ENCODE data around the gene PLCB1.

The PLCB1 gene

GRCh38 chr20:8780915-8781314, 648.8 kb downstream of the PLCB1 start:
- no peak for TF ChIP-seq TAF1 (IDR thresholded peaks at IDR 0.05; ENCODE audit: borderline replicate concordance, insufficient read depth, low read length)

GRCh38 chr20:8782804-8783203, 650.7 kb downstream of the PLCB1 start:
- TF ChIP-seq POLR2AphosphoS5 (IDR thresholded peaks at IDR 0.05; ENCODE audit: low read depth, low read length) (no peak), FOXP2 (optimal IDR thresholded peaks at IDR 0.05; ENCODE audit: borderline replicate concordance, extremely low read depth, extremely low read length, insufficient read depth) (no peak), TAF1 (IDR thresholded peaks at IDR 0.05; ENCODE audit: borderline replicate concordance, insufficient read depth, low read length) (no peak), SIN3A (IDR thresholded peaks at IDR 0.05; ENCODE audit: borderline replicate concordance, insufficient read depth, low read length) (no peak)
- TF ChIP-seq, protein P1, sequence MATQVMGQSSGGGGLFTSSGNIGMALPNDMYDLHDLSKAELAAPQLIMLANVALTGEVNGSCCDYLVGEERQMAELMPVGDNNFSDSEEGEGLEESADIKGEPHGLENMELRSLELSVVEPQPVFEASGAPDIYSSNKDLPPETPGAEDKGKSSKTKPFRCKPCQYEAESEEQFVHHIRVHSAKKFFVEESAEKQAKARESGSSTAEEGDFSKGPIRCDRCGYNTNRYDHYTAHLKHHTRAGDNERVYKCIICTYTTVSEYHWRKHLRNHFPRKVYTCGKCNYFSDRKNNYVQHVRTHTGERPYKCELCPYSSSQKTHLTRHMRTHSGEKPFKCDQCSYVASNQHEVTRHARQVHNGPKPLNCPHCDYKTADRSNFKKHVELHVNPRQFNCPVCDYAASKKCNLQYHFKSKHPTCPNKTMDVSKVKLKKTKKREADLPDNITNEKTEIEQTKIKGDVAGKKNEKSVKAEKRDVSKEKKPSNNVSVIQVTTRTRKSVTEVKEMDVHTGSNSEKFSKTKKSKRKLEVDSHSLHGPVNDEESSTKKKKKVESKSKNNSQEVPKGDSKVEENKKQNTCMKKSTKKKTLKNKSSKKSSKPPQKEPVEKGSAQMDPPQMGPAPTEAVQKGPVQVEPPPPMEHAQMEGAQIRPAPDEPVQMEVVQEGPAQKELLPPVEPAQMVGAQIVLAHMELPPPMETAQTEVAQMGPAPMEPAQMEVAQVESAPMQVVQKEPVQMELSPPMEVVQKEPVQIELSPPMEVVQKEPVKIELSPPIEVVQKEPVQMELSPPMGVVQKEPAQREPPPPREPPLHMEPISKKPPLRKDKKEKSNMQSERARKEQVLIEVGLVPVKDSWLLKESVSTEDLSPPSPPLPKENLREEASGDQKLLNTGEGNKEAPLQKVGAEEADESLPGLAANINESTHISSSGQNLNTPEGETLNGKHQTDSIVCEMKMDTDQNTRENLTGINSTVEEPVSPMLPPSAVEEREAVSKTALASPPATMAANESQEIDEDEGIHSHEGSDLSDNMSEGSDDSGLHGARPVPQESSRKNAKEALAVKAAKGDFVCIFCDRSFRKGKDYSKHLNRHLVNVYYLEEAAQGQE (IDR thresholded peaks at IDR 0.05; ENCODE audit: insufficient read depth in 1 of 2, low read depth in 2 of 2, low read length in 2 of 2): no peak

DNA sequence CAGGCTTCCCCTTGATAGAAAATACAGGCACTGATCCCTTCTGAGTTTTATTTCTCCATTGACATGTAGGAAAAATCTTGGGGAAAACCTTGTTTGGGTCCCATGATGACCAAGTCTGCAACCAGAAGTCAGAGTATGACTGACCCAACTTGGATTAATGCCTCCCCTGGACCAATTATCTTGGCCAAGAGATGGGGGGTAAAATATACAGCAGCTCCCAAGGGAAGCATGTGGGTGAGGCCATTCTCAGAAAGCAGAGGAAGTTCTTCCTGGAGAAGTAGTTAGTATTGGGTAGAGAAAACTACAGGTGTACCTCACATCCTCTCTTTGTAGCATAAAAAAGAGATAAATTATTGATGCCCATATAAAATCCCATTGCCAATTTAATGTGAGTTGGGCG, 651.7 kb downstream of the PLCB1 start:
- TF ChIP-seq TAF1 (IDR thresholded peaks at IDR 0.05; ENCODE audit: borderline replicate concordance, insufficient read depth, low read length): no peak
- TF ChIP-seq FOXP2 (optimal IDR thresholded peaks at IDR 0.05; ENCODE audit: borderline replicate concordance, extremely low read depth, extremely low read length, insufficient read depth): no peak
- no peak for TF ChIP-seq POLR2AphosphoS5 (IDR thresholded peaks at IDR 0.05; ENCODE audit: low read depth, low read length)
- TF ChIP-seq SIN3A (IDR thresholded peaks at IDR 0.05; ENCODE audit: borderline replicate concordance, insufficient read depth, low read length): no peak
- TF ChIP-seq, protein P1 (IDR thresholded peaks at IDR 0.05; ENCODE audit: insufficient read depth in 1 of 2, low read depth in 2 of 2, low read length in 2 of 2): no peak

DNA sequence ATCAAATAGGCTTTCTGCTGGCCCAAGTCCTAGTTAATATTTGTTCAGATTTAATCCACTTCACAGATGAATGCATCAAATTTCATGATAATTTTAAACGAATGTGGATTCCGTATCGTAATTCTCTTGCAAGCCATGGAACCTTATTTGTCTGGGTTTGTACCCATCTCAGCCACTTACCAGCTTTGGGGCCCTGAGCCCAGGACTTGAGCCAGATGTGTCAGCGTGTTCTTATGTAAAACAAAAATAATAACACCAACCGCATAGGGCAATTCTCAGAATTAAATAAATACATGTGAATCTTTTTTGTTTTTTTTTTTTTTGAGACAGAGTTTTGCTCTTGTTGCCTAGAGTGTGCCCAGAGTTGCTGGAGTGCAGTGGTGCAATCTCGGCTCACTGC, 654.3 kb downstream of the PLCB1 start:
- TF ChIP-seq FOXP2 (optimal IDR thresholded peaks at IDR 0.05; ENCODE audit: borderline replicate concordance, extremely low read depth, extremely low read length, insufficient read depth): no peak
- TF ChIP-seq SIN3A (IDR thresholded peaks at IDR 0.05; ENCODE audit: borderline replicate concordance, insufficient read depth, low read length): no peak
- TF ChIP-seq, protein P1 (IDR thresholded peaks at IDR 0.05; ENCODE audit: insufficient read depth in 1 of 2, low read depth in 2 of 2, low read length in 2 of 2): no peak
- TF ChIP-seq TAF1 (IDR thresholded peaks at IDR 0.05; ENCODE audit: borderline replicate concordance, insufficient read depth, low read length): no peak
- no peak for TF ChIP-seq POLR2AphosphoS5 (IDR thresholded peaks at IDR 0.05; ENCODE audit: low read depth, low read length)

DNA sequence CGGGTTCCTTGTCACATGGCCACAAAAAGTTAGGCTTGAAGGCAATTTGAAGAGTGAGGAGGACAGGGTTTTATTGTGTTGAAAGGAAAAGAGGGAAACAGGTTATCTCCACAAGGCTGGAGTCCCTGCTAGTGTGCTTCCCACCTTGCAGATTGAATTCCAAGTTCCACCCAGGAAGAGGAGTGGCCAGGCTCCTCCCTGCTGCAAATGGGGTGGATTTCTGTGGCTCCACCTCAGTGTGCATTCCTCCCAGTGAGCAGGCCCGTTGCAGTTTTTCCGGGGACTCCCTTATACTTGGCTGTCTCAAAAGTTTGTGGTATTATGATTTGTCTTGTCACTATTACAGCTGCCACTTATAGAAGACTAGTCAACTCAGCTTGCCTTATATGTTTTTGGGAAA, 655.0 kb downstream of the PLCB1 start:
- TF ChIP-seq TAF1 (IDR thresholded peaks at IDR 0.05; ENCODE audit: borderline replicate concordance, insufficient read depth, low read length) (no peak), POLR2AphosphoS5 (IDR thresholded peaks at IDR 0.05; ENCODE audit: low read depth, low read length) (no peak), FOXP2 (optimal IDR thresholded peaks at IDR 0.05; ENCODE audit: borderline replicate concordance, extremely low read depth, extremely low read length, insufficient read depth) (no peak), SIN3A (IDR thresholded peaks at IDR 0.05; ENCODE audit: borderline replicate concordance, insufficient read depth, low read length) (no peak)
- TF ChIP-seq, protein P1 (IDR thresholded peaks at IDR 0.05; ENCODE audit: insufficient read depth in 1 of 2, low read depth in 2 of 2, low read length in 2 of 2): no peak
